Kidney tubule cell (primary cell): ENCODE results near the gene ARHGAP42.
A peak's percentile ranks its signal among the peaks of the same experiment; 100 is the strongest.

Experiments
- DNase-seq: peaks from one replicate; pipeline ENCODE4 v3.0.0-alpha.2; 2018; ENCODE audit warnings: low spot score

ARHGAP42 gene

DNA sequence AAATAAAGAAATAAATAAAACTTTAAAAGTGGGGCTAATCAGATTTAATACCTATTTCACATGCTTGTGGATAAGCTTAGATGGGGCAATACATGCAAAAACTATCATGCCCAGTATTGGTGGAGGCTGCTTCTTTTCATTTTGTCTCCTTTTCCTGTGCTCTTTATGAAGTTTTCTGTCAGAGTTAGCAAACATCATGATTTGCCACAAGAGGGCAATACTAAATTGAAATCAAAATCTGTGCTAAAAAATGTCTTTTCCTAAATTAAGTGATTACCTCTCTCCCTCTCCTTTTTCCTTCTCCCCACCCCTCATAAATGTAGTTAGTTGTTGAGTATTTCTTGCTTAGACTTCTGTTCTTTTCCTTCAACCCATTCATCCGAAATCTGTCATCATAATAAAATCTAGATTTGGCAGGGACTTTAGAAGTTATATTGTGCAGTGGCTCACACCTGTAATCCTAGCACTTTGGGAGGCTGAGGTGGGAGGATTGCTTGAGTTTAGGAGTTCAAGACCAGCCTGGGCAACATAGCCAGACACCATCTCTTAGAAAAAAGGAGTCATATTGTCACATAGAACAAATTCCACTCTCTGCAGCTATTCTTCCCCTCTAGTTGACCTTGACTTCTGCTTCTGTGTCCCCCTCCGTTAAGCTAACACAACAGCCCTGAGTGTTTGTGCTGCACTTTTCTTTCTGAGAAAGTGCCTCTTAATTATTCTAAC lies 4.7 kb upstream of the ARHGAP42 start:
- DNase-seq = peak; percentile 41

GRCh38 chr11:100683126-100683525 lies 4.0 kb upstream of the ARHGAP42 start:
- DNase-seq = no peak

GRCh38 chr11:100684101-100685065 lies 2.7 kb upstream of the ARHGAP42 start:
- DNase-seq = peak; percentile 62

DNA sequence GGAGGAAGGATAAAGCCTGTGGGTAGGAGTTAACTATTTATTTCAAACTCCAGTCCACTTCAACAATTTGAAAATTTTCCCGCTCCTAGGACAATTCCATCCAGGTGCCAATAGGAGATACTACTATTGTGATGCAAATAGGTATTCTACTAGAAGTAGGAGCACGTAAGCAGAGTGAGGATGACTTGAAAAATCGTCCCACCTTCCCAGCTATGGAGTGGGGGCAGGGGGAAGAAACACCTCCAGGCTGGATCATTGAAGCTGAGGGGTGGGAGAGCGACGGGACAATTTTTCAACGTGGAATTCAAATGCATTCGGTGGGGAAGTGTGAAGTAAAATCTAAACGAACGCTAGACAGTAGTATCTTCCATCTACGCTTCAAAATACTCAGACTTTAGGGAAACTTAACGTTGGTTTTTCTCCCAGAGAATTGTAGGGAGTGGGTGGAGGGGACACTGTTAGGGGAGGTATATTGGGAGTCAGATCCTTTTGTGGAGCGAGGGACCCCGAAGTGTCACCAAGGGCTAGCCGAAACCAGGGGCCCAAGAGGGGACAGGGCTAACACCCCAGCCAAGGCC lies 523 bp upstream of the ARHGAP42 start:
- no peak for DNase-seq

DNA sequence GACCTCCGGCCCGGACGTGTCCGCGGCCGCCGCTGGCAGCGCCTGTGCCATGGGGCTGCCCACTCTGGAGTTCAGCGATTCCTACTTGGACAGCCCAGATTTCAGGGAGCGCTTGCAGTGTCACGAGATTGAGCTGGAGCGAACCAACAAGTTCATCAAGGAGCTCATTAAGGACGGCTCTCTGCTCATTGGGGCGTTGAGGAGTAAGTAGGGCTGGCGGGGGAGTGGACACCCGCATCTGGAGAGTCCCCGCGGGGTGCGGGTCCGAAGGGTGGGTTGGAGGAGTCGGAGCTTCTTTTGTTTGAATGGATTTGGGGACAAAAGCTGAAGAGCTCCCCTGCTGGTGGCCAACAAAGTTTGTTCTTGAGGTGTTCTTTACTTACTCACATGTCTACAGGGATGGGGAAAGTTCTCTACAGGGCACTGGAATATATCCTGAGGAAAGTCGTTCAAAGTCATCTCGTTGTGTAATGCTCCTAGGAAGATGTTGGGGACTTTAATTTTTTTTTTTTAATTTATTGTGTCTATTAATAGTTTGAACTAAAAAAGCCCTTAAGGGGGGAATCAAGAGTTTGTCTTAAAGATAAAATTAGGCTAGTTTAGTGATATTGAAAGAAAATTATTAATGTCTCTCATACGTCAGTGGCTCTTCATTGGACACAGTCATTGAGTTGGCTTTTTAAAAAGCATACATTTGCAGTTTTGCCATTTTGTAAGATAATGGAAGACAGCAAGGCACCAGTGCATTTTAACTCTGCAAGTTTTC lies 725 bp downstream of the ARHGAP42 start:
- peak; percentile 88 for DNase-seq

- DNase-seq = no peak
Measured at GRCh38 chr11:100689141-100689540, 2.1 kb downstream of the ARHGAP42 start.

- DNase-seq = no peak
Measured at GRCh38 chr11:100691896-100692653, 5.0 kb downstream of the ARHGAP42 start.

DNA sequence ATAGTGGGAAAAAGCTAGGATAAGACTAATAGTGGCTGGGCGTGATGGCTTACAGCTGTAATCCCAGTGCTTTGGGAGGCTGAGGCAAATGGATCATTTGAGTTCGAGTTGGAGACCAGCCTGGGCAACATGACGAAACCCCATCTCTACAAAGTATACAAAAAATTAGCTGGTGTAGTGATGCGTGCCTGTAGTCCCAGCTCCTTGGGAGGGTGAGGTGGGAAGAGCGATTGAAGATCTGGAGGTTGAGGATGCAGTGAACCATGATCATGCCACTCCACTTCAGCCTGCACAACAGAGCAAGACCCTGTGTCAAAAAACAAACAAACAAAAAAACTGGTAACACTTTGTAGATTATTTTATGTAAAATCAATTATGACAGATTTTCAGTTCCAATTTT lies 8.8 kb downstream of the ARHGAP42 start:
- no peak for DNase-seq

- DNase-seq = no peak
Measured at GRCh38 chr11:100703139-100703538, 16.1 kb downstream of the ARHGAP42 start.

DNA sequence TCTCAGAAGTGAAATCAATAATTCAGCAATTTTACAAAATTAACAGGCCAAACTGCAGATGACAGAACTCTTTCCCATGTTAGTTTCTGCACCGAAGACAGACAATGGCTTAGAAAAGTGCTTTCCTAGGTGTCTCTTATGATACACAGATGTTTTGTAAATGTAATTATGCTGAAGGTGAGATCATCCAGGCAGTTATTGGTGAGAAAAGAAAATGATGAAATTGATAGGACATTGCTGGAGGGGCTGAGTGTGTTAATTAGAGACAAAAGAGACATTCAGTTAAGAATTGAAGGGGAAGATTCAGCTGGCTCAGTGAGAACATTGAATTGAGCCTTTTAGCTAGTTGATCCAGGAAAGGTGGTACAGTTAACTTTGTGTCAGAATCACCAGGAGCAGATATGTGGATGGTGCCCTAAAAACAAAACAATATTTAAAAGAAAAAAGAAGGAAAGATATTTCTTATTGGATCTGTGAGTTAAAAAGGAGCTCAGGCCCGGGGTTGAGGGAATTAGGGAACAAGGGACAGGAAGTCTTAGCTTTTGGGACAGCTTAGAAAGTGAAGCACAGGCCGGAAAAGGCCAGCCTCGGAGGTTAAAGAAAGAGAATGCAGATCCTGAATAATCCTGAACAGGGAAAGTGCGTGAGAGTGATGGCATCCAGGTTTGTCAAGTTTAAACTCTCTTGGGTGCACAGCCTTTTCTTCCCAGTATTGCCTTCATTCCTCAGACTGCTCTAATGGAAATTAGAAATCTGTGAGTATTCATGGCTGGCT lies 16.9 kb downstream of the ARHGAP42 start:
- DNase-seq = no peak

DNA sequence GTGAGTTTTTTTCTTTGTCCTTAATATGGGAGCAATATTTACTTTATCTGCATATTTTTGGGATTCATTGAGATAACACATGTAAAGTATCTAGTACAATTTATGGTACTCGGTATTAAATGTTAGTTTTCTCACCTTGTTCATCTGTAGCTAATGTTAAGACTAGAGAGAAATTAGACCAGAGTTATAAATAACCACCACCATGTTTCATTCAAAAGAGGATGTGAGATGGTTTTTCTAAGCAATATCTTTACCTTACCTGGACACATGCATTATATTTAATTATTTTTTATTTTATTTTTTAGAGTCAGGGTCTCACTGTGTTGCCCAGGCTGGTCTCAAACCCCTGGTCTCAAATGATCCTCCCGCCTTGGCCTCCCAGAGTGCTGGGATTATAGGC lies 18.4 kb downstream of the ARHGAP42 start:
- DNase-seq = no peak

GRCh38 chr11:100706179-100706578 lies 19.1 kb downstream of the ARHGAP42 start:
- peak; percentile 40 for DNase-seq

DNA sequence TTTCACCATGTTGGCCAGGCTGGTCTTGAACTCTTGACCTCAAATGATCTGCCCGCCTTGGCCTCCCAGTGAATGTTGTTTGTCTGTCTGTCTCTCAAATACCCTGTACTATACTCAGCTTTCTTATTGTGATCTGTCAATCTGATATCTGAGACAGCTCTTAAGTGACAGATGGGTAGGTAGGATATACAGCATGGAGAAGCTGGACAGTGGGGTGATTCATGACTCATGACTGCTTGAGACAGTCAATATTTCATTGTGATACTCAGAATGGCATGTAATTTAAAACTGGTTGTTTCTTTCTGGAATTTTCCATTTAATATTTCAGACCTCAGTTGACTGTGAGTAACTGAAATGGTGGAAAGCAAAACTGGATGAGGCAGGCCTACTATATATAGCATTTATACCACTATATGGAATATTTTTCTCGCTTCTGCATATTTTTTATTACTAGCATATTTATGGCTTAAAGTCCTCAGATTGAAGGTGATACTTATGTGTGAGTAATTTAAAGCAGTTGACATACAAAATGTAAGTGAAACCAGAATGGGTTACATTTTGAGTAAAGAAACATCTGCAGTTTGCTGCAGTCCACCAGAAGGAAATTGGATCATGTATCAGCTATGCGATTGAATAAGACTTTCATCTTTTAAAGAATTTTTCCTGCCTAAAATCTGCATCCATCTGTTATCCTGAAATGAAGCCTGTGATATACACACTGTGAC lies 22.3 kb downstream of the ARHGAP42 start:
- DNase-seq = peak; percentile 55

DNA sequence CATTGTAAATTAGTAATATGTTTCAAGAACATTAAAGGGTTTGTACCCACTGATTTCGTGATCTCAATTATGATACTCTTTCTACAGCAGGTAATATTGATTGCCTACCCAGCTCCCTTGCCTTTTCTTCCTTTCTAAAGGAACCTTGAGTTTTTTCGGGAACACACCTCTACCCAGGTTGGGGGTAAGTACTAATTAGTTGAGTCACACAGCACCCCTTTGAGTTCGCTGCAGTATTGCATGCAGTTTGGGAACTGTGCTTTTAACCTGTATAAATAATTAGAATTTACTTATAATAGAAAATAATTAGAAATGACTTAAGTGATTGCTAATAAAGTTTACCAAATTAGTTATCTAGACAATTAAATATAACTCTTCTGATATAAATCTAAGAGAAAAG lies 24.9 kb downstream of the ARHGAP42 start:
- DNase-seq = no peak

DNA sequence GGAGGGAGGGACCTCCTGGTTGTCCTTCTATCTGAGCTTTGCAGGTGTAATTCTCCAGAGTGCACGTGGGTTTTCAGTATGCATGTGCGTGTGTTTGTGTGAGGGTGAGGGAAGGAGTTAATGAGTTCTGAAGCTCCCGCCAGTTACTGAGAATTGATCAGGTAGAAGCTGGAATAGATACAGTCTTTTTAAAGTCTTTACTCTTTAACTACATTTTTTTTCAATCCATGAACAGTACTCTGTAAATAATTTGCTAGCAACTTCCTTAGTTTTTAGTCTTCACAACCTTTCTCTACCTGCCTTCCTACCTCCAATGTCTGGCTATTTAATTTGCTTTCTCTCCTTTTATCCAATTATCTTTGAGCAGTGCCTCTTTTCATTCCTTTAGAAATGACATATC lies 25.5 kb downstream of the ARHGAP42 start:
- DNase-seq = peak; percentile 25

- no peak for DNase-seq
Measured at GRCh38 chr11:100715165-100715761, 28.2 kb downstream of the ARHGAP42 start.

DNA sequence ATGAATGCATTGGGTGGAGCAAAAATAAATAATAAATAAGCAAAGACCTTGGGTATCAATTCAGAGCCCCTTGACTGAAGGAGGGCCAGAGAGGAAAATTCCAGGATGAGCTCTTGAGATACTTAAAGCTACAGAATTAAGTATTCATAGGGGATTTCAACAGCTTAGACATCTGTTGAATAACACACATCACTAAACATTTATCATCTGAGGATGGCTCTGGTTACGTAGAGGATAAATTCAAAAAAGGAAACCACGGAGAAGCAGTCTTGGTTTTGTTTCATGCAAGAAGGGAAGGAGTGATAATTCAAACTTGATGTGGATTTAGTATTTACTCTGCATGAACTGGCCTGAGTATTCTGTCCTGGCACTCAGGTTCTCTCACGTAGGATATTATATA lies 29.8 kb downstream of the ARHGAP42 start:
- DNase-seq = no peak

- DNase-seq = peak; percentile 73
Measured at GRCh38 chr11:100719362-100719761, 32.3 kb downstream of the ARHGAP42 start.

DNA sequence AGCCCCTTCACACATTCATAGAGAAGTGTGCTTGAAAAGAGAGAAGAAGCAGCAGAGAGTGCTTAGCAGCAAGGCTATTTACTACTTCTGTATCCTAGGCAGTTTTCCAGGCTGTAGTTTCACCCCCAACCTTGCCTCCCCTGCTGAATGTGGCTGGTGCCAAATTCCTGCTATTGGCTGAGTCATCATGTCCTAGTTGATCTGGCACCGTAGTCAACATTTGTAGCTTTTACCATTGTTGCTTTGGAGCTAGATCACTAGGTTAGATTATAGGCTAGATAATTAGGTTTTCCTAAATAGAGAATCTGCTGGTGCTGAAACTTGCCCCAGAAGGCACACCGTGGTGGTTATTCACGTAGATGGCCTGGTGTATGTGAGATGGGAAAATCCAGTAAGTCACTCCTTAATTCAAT lies 32.7 kb downstream of the ARHGAP42 start:
- DNase-seq = peak; percentile 89
